GM13976 (cell line): Measurements from ENCODE around the gene PPP2R2B.

Experiments
- DNase-seq: peaks from one replicate; pipeline ENCODE4 v3.0.0; 2012; ENCODE audit warnings: low spot score
- in situ Hi-C: fragments of 300-500 bp; cut with MboI; formaldehyde crosslinking; loops from one replicate; pipeline ENCODE4 v1.12.0; 2022; ENCODE audit warnings: low sequenced_read_pairs, mixed read lengths, inconsistent platforms; ENCODE audit not compliant: unreplicated experiment
- TF ChIP-seq, protein P1 (sequence below): IDR thresholded peaks from 2 replicates; pipeline ENCODE4 v1.5.1; 2012; ENCODE audit warnings: borderline replicate concordance, mild to moderate bottlenecking; ENCODE audit not compliant: insufficient read depth; ENCODE audit errors: extremely low read depth, missing control alignments, control extremely low read depth

The PPP2R2B gene

DNA sequence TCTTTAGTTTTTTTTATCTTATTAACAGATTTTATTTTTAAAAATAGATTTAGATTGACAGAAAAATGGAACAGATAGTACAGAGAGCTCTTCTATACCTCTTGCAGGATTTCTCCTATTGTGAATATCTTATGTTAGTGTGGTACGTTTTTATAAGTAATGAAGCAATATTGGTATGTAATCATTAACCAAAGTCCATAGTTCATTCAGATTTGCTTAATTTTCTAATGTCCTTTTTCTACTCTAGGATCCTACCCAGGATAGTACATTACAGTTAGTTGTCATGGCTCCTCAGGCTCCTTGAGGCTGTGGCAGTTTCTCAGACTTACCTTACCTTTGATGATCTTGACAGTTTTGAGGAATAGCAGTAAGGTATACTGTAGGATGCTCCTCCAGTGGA, 30.4 kb downstream of the PPP2R2B start:
- TF ChIP-seq, protein P1, sequence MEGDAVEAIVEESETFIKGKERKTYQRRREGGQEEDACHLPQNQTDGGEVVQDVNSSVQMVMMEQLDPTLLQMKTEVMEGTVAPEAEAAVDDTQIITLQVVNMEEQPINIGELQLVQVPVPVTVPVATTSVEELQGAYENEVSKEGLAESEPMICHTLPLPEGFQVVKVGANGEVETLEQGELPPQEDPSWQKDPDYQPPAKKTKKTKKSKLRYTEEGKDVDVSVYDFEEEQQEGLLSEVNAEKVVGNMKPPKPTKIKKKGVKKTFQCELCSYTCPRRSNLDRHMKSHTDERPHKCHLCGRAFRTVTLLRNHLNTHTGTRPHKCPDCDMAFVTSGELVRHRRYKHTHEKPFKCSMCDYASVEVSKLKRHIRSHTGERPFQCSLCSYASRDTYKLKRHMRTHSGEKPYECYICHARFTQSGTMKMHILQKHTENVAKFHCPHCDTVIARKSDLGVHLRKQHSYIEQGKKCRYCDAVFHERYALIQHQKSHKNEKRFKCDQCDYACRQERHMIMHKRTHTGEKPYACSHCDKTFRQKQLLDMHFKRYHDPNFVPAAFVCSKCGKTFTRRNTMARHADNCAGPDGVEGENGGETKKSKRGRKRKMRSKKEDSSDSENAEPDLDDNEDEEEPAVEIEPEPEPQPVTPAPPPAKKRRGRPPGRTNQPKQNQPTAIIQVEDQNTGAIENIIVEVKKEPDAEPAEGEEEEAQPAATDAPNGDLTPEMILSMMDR: no peak
- in situ Hi-C loops: no loop called here
- DNase-seq: no peak

DNA sequence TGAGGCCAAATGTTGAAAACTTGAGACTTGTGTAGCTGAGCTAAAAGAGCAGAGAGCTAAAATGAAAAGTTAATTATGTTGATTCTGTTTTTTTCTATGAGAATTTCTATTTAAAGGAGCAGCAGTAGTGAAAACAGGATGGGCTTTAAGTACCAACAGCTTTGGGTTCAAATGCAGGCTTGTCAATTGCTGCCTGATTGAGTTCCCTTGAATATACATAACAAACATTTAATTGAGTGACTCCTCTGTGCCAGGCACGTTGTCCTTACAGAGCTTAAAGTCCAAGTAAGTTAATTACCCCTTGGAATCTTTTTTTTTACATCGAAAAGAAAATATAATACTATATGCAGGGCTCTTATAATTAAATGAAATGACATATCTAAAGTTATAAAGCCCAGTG, 38.5 kb downstream of the PPP2R2B start:
- in situ Hi-C loops: no loop called here
- DNase-seq: no peak
- TF ChIP-seq, protein P1: no peak

DNA sequence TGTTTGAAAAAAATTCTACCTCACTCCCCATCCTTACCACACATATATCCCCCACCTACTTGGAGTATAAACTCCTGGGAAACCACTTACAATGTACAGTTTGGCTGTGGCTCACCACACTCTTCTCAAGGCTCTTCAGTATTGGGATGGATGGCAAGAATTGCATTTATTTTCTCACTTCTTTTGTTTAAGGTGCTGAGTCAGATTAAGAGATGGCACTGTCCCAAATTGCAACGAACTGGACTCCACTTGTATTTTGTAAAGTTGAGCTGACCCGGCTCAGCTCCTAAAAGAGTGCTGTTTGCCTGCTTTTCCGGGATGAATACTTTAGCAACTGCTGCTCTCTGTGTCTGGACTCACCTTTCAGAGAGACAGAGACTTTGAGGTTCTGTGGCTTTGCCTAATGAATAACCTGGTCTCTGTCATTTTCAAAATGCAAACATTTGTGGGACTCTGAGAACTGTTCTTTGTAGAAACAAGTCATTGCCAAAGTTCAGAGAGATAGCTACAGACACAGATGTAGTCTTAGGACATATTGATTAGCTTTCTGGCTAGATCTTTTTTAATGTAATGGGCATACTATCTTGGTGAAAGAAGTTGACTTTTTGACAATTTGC, 42.2 kb downstream of the PPP2R2B start:
- no peak for DNase-seq
- TF ChIP-seq, protein P1: no peak
- in situ Hi-C loops: no loop called here

DNA sequence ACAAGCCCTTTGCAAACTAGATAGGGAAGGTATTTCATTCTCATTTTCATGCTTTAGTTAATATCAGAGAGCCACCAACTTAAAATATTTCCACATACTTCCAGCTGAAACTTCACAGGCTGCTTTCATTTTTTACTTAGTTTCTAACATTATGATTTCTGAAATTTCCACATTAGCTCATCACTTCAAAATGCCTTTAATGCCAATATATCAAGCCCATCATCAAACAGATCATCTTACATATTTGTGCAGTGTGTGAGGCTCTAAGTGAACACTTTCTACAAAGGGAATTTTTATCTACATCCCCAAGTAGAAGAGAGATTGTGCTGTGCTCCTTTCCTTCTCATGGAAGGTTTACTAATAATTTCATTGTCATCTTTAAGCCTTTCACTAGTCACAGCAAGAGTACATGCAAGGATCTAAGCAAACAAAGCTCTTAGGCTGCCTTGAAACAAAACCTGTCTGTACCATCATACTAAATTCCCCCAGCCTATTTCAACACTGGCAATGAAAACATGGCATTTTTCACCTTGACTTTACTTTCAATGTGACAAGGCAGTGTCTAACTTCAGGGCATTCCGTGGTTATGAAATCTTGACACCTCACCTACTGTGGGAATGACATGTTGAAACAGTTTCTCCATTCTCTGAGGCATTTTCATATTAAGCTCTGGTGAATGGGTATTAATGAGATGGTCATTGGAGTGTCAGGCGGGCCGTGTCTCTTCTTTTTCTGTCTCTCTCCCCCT, 45.4 kb downstream of the PPP2R2B start:
- in situ Hi-C loops: no loop called here
- TF ChIP-seq, protein P1: no peak

DNA sequence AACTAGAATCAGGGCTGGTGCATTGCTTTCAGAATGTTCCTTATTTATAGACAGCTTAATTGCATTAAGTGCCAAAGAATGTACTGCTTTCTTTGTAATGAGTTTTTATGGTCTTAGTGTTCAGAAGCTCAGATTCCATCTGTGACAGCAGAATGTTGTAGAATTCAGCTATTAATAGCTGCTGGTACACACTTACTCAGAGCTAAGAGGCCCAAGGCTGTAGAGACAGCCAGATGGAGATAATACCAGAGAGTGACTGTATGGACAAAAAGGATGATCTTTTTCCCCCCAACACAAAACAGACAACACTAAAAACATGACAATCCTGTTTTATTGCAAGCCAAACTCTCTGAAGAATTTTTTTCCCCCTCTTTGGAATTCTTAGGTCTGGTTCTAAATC, 50.2 kb downstream of the PPP2R2B start:
- DNase-seq: no peak
- in situ Hi-C loops: no loop called here
- TF ChIP-seq, protein P1: no peak

More for the DNA sequence above, 45.4 kb downstream of the PPP2R2B start:
- DNase-seq: no peak

DNA sequence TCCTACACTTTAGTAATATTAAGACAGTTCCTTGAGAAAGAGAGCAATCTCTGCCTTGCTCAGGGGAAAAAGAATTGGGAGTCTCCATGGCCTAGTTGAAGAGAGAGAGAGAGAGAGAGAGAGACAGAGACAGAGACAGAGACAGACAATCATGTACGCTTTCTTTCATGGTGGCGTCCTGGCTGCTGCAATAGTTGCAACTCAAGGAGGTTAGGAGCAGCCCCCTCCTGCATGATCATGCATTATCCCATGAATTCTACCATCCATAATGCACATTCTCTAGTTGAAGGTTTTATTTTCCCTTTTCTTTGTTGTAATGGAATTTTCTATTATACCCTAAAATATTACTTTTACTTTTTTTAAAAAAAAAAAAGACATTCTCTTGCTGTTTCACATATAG, 50.7 kb downstream of the PPP2R2B start:
- in situ Hi-C loops: no loop called here
- no peak for DNase-seq
- TF ChIP-seq, protein P1: no peak

DNA sequence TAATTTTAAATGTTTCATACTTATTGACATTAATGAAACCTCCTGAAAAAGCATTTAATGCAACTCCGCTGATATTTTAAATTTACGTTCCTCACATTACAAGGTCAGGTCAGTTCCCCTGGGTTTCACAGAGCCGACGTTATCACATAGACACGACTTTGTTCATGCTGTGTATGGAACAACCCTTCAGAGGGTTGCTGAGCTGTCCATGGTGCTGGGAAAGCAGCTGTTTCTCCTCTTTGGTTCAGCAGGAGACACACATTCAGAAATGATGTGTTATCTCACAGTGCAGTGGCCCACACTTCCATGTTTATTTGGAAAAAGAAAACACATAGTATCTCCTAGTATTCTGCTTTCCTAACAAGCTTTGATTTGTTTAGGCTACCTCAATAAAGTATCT, 53.5 kb downstream of the PPP2R2B start:
- in situ Hi-C loops: no loop called here
- DNase-seq: no peak

More for the DNA sequence above, 53.5 kb downstream of the PPP2R2B start:
- TF ChIP-seq, protein P1: no peak
